Loucy (cell line): ENCODE results near the gene WDR12.

Source experiments
- EZH2phosphoT487 ChIP-seq: fragments of 200-600 bp; IDR thresholded peaks from 2 replicates; pipeline ENCODE4 v1.6.1; 2018; ENCODE audit warnings: antibody characterized with exemption, mild to moderate bottlenecking, moderate library complexity, borderline replicate concordance
- TF ChIP-seq, protein P1 (sequence below): fragments of 200-600 bp; sonication (generic); conservative IDR thresholded peaks from 2 replicates; pipeline ENCODE4 v1.5.1; 2014; ENCODE audit warnings: mild to moderate bottlenecking, antibody characterized with exemption, low read length

- TF ChIP-seq, protein P1, sequence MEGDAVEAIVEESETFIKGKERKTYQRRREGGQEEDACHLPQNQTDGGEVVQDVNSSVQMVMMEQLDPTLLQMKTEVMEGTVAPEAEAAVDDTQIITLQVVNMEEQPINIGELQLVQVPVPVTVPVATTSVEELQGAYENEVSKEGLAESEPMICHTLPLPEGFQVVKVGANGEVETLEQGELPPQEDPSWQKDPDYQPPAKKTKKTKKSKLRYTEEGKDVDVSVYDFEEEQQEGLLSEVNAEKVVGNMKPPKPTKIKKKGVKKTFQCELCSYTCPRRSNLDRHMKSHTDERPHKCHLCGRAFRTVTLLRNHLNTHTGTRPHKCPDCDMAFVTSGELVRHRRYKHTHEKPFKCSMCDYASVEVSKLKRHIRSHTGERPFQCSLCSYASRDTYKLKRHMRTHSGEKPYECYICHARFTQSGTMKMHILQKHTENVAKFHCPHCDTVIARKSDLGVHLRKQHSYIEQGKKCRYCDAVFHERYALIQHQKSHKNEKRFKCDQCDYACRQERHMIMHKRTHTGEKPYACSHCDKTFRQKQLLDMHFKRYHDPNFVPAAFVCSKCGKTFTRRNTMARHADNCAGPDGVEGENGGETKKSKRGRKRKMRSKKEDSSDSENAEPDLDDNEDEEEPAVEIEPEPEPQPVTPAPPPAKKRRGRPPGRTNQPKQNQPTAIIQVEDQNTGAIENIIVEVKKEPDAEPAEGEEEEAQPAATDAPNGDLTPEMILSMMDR: no peak
- TF ChIP-seq EZH2phosphoT487: no peak
These were observed 26.3 kb downstream of the WDR12 start for GRCh38 chr2:202885190-202885589.
